Upper lobe of left lung (tissue), 6 donors: ENCODE measurements around the gene DOCK1. TPM values are rescaled to one million over a fixed set of nuclear protein-coding genes. Genes with fewer than 3 reads are reported as not detected.

Experiments
- ATAC-seq, 2 donors: fragments of 200-7000 bp; cut with Tn5 transposase; one replicate each; pipeline ENCODE4 v1.9.1; 2022; ENCODE audit warnings: mild to moderate bottlenecking in 2 of 2, moderate library complexity in 2 of 2; ENCODE audit not compliant: low FRiP score in 2 of 2
- DNase-seq, 2 donors: peaks; one replicate each; pipeline ENCODE4 v3.0.0-alpha.2; 2019 to 2020
- H3K27ac ChIP-seq, 4 donors: fragments of 200-600 bp; sonication (generic); one replicate each; pipeline ENCODE4 v1.5.1; 2016 to 2019
- H3K27me3 ChIP-seq, 4 donors: fragments of 200-600 bp; sonication (generic); one replicate each; pipeline ENCODE4 v1.5.1; 2017 to 2019
- H3K36me3 ChIP-seq, 4 donors: fragments of 200-600 bp; sonication (generic); one replicate each; pipeline ENCODE4 v1.5.1; 2016 to 2019
- H3K4me1 ChIP-seq, 4 donors: fragments of 200-600 bp; sonication (generic); one replicate each; pipeline ENCODE4 v1.5.1; 2018 to 2019
- H3K4me3 ChIP-seq, 4 donors: fragments of 200-600 bp; sonication (generic); one replicate each; pipeline ENCODE4 v1.5.1; 2017 to 2019; ENCODE audit warnings: mild to moderate bottlenecking in 2 of 4, moderate library complexity in 1 of 4
- H3K9me3 ChIP-seq, 4 donors: fragments of 200-600 bp; sonication (generic); one replicate each; pipeline ENCODE4 v1.5.1; 2018 to 2019
- EP300 ChIP-seq, 4 donors: sonication (generic); formaldehyde crosslinking; IDR thresholded peaks; one replicate each; pipeline ENCODE4 v1.5.1; 2017; ENCODE audit warnings: antibody characterized with exemption in 4 of 4, control low read depth in 2 of 4
- POLR2A ChIP-seq, 4 donors: fragments of 450-650 bp; IDR thresholded peaks; one replicate each; pipeline ENCODE4 v1.5.1; 2016 to 2017; ENCODE audit warnings: antibody characterized with exemption in 4 of 4, mild to moderate bottlenecking in 2 of 4
- POLR2AphosphoS5 ChIP-seq, 2 donors: sonication (generic); formaldehyde crosslinking; IDR thresholded peaks; one replicate each; pipeline ENCODE4 v1.5.1; 2017; ENCODE audit warnings: antibody characterized with exemption in 2 of 2
- WGBS, 2 donors: methylation state at CpG; one replicate each; pipeline ENCODE4 v1.1.5; 2017 to 2018; 5-methylcytosine and 5-hydroxymethylcytosine counted together
- total RNA-seq, 6 donors: library from RNA; depleted of rRNA in 4 of 6; stranded (reverse); fragments of >200 nt in 4 of 6; gene quantifications; one replicate each; pipeline versions ENCODE4 v1.1.0 to v1.2.1, GENCODE V29; 2016 to 2021
- TF ChIP-seq, protein P1 (sequence below), 6 experiments: fragments of 450-650 bp in 4 of 6; fragments of 200-600 bp in 2 of 6; sonication (generic) in 2 of 6; IDR thresholded peaks; one replicate each; pipeline ENCODE4 v1.5.1; 2016 to 2019; ENCODE audit warnings: antibody characterized with exemption in 6 of 6
- donor health status: DM: no; HTN: no; CAD: no; lungs with moderate emphysema.
- donor health status: DM: no; HTN: yes; CAD: no; lungs with severe emphysema.

Gene DOCK1
- total RNA-seq, 6 donors from 2014 or later, result 37.5 to 63.9 (median 45.8) TPM

DNA sequence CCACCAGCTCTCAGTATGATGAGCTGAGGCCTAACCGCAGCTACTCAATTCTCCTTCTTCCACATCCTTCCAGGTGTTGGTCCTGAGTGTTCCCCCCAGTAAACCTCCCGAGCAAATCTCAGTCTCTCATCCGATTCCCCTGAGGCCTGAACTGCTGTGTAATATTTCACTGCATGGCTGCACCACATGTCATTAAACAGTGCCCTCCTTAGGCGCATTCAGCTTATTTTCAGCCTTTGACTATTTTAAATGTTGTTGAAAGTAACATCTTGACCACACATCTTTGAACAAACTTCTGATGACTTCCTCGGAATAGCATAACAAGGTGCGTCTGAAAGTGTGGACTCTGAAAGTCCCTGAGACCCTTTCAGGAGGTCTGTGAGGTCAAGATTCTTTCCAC lies 581.1 kb downstream of the DOCK1 start:
- DNase-seq (no peak), ATAC-seq (no peak)
- 84 to 89% methylated on average over 6 of the region's 6 CpGs for WGBS, 2 donors
- no peak overlapping the region for H3K4me3 ChIP-seq
- no peaks in the 10 kb centered on the region for H3K4me1 ChIP-seq
- no peaks in the 10 kb centered on the region for H3K36me3 ChIP-seq
- no peaks in the 10 kb centered on the region for H3K9me3 ChIP-seq
- no peaks in the 10 kb centered on the region for H3K27me3 ChIP-seq
- no peak overlapping the region for H3K27ac ChIP-seq
- no peak for TF ChIP-seq EP300 (IDR thresholded peaks at IDR 0.05)
- TF ChIP-seq POLR2A (IDR thresholded peaks at IDR 0.05), result no peak
- no peak for TF ChIP-seq POLR2AphosphoS5 (IDR thresholded peaks at IDR 0.05)
- TF ChIP-seq, protein P1, sequence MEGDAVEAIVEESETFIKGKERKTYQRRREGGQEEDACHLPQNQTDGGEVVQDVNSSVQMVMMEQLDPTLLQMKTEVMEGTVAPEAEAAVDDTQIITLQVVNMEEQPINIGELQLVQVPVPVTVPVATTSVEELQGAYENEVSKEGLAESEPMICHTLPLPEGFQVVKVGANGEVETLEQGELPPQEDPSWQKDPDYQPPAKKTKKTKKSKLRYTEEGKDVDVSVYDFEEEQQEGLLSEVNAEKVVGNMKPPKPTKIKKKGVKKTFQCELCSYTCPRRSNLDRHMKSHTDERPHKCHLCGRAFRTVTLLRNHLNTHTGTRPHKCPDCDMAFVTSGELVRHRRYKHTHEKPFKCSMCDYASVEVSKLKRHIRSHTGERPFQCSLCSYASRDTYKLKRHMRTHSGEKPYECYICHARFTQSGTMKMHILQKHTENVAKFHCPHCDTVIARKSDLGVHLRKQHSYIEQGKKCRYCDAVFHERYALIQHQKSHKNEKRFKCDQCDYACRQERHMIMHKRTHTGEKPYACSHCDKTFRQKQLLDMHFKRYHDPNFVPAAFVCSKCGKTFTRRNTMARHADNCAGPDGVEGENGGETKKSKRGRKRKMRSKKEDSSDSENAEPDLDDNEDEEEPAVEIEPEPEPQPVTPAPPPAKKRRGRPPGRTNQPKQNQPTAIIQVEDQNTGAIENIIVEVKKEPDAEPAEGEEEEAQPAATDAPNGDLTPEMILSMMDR (IDR thresholded peaks at IDR 0.05), result no peak

DNA sequence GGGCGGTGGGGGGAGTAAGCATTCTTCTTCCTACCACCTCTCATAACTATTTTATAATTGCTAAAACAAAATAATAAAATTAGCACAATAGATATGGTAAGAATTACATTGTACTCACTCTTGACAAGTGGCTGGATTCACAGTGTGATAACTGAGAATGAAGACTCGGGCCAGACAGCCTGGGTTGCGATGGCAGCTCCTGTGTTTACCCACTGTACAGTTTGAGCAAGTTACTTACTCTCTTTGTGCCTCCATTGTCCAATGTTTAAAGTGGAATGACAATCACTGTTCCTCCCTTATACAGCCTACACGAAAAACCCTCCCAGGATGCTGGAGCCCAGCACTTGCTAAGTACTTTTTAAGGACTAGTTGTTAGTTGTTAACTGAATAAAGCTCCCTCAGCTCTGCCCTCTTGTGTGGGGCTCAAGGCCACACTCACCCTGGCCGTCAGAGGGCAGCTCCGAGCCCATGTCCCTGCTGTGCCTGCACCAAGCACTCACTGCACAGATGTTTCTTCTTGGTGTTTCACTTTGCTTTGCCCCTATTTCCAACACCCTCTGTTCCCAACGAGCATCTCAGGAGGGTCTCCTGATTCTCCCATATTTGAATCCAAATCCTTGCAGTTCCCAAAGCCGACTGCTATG lies 587.5 kb downstream of the DOCK1 start:
- WGBS, 2 donors, result 65 to 68% methylated on average over 8 of the region's 8 CpGs
- ATAC-seq, result no peak
- H3K9me3 ChIP-seq, result no peaks in the 10 kb centered on the region

DNA sequence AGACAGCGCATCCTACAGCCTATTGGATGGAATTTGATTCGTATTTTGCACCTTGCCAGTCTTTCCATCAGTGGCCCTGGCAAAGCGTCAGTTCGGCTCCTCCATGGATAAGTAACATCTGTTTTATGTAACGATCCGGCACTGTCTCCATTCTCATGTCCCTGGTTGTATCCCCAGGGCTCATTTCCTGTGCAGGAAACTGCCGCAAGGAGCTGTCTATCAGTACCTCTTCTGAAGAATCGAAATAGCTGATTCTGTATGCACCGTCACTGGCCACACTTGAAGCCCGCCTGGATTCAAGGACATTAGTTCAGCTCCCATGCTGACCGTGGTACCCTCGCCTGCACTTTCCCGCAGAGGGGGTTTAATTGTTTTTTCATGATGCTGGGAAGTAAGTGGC lies 590.8 kb downstream of the DOCK1 start:
- Histone ChIP-seq H3K4me1 (no peaks in the 10 kb centered on the region), H3K9me3 (no peaks in the 10 kb centered on the region), H3K4me3 (no peak overlapping the region), H3K27ac (no peak overlapping the region), H3K27me3 (no peaks in the 10 kb centered on the region), H3K36me3 (no peaks in the 10 kb centered on the region)
- WGBS, 2 donors, result 58 to 70% methylated on average over 11 to 13 of the region's 13 CpGs
- DNase-seq, result no peak
- ATAC-seq, result no peak
- TF ChIP-seq POLR2AphosphoS5 (IDR thresholded peaks at IDR 0.05) (no peak), EP300 (IDR thresholded peaks at IDR 0.05) (no peak), POLR2A (IDR thresholded peaks at IDR 0.05) (no peak)
- TF ChIP-seq, protein P1 (IDR thresholded peaks at IDR 0.05), result no peak

More for the DNA sequence above, 587.5 kb downstream of the DOCK1 start:
- H3K4me1 ChIP-seq, result no peaks in the 10 kb centered on the region
- no peaks in the 10 kb centered on the region for H3K27me3 ChIP-seq
- DNase-seq, result no peak
- H3K4me3 ChIP-seq, result no peak overlapping the region
- no peak overlapping the region for H3K27ac ChIP-seq
- TF ChIP-seq POLR2AphosphoS5 (IDR thresholded peaks at IDR 0.05) (no peak), EP300 (IDR thresholded peaks at IDR 0.05) (no peak), POLR2A (IDR thresholded peaks at IDR 0.05) (no peak)
- TF ChIP-seq, protein P1 (IDR thresholded peaks at IDR 0.05), result no peak
- H3K36me3 ChIP-seq, result no peaks in the 10 kb centered on the region

DNA sequence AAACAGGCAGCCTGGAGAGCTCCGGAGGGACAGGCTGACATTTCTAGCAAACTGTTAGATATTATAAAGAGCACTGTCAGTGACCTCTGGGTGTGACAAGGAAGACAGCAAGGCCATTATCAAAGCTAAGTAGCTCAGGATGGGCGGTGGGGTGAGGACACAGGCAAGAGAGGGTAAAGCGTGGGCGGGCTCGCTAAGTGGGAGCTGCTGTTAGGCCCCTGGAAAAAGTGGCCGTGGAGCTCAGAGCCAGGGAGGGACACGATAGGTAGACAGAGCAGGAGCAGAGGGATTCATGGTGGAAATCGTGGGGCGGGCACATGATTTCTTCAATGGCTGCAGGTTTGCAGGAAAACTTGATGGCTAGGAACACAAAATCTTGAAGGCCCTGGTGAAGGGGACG lies 592.5 kb downstream of the DOCK1 start:
- ATAC-seq, result no peak
- TF ChIP-seq POLR2A (IDR thresholded peaks at IDR 0.05) (no peak), POLR2AphosphoS5 (IDR thresholded peaks at IDR 0.05) (no peak), EP300 (IDR thresholded peaks at IDR 0.05) (no peak)
- TF ChIP-seq, protein P1 (IDR thresholded peaks at IDR 0.05), result no peak
- no peaks in the 10 kb centered on the region for H3K9me3 ChIP-seq
- 80 to 85% methylated on average over 10 of the region's 10 CpGs for WGBS, 2 donors
- no peaks in the 10 kb centered on the region for H3K36me3 ChIP-seq
- no peaks in the 10 kb centered on the region for H3K4me1 ChIP-seq
- H3K27ac ChIP-seq, result no peak overlapping the region
- no peaks in the 10 kb centered on the region for H3K27me3 ChIP-seq
- DNase-seq, result no peak
- H3K4me3 ChIP-seq, result no peak overlapping the region

DNA sequence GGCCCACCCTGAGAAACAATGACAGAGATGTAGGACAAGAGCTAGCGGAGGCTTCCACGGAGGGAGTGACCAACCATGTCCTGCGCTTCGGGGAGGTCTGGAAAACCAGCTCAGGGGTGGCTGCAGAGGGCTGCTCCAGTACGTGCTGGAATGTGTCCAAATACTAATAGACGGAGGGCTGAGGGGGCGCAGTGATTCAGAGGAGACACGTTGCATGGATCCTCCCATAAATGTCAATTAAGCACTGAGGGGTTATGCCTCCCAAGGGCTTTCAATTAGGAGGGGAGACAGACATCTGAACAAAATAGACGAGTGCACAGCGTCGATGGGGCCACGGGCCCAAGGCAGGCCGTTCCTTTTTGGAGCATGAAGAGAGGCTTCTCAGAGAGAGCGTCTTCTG lies 592.9 kb downstream of the DOCK1 start:
- TF ChIP-seq, protein P1 (IDR thresholded peaks at IDR 0.05), result no peak
- TF ChIP-seq POLR2AphosphoS5 (IDR thresholded peaks at IDR 0.05), result no peak
- TF ChIP-seq EP300 (IDR thresholded peaks at IDR 0.05), result no peak
- no peak for TF ChIP-seq POLR2A (IDR thresholded peaks at IDR 0.05)
- Histone ChIP-seq H3K4me1 (no peaks in the 10 kb centered on the region), H3K27me3 (no peaks in the 10 kb centered on the region), H3K9me3 (no peaks in the 10 kb centered on the region), H3K36me3 (no peaks in the 10 kb centered on the region), H3K27ac (no peak overlapping the region), H3K4me3 (no peak overlapping the region)
- 79 to 82% methylated on average over 14 of the region's 14 CpGs for WGBS, 2 donors
- no peak for ATAC-seq
- DNase-seq, result no peak
